Limb (tissue), 2 donors: ENCODE data around the gene NLK.
"Not testable (repeated sequence)": the region's sequence is repeated elsewhere in the genome, so short reads cannot be mapped to it uniquely, and the experiment has no call there.

Experiments
- DNase-seq, 2 donors: peaks; one replicate each; pipeline ENCODE4 v3.0.0-alpha.2; 2016; ENCODE audit errors: extremely low spot score in 2 of 2

NLK gene

GRCh38 chr17:28042657-28042720 lies at the start of gene NLK:
Gene NLK (plus strand): TSS chr17:28042677. CDS start chr17:28042874, 197 bp downstream.
- DNase-seq, result no peak

- no peak for DNase-seq
These were observed 49.2 kb upstream of the NLK start for GRCh38 chr17:27993161-27993695.

- no peak for DNase-seq
These were observed 48.7 kb upstream of the NLK start for GRCh38 chr17:27993723-27994310.

- DNase-seq, result no peak
These were observed 47.9 kb upstream of the NLK start for GRCh38 chr17:27994586-27994985.

GRCh38 chr17:27995554-27995953 lies 46.9 kb upstream of the NLK start:
- no peak for DNase-seq

- no peak for DNase-seq
These were observed 46.1 kb upstream of the NLK start for GRCh38 chr17:27996202-27997043.

- no peak for DNase-seq
These were observed 45.5 kb upstream of the NLK start for GRCh38 chr17:27997044-27997401.

- no peak for DNase-seq
These were observed 45.0 kb upstream of the NLK start for GRCh38 chr17:27997522-27997921.

- no peak for DNase-seq
These were observed 41.3 kb upstream of the NLK start for GRCh38 chr17:28001149-28001548.

- DNase-seq, result no peak
These were observed 38.1 kb upstream of the NLK start for GRCh38 chr17:28004344-28004743.

GRCh38 chr17:28007925-28008324 lies 34.6 kb upstream of the NLK start:
- not testable (repeated sequence) for DNase-seq

- peak; percentile 3 to 57 for DNase-seq
These were observed 34.0 kb upstream of the NLK start for GRCh38 chr17:28008513-28008912.

GRCh38 chr17:28010406-28010805 lies 32.1 kb upstream of the NLK start:
- DNase-seq, result no peak

- DNase-seq, result no peak
These were observed 23.9 kb upstream of the NLK start for GRCh38 chr17:28018439-28019070.

GRCh38 chr17:28020515-28020914 lies 22.0 kb upstream of the NLK start:
- no peak for DNase-seq

GRCh38 chr17:28029044-28029443 lies 13.4 kb upstream of the NLK start:
- DNase-seq, result no peak

- DNase-seq, result no peak
These were observed 12.1 kb upstream of the NLK start for GRCh38 chr17:28030386-28030785.

- DNase-seq, result no peak
These were observed 11.3 kb upstream of the NLK start for GRCh38 chr17:28031174-28031573.

GRCh38 chr17:28033972-28034714 lies 8.3 kb upstream of the NLK start:
- no peak for DNase-seq

- DNase-seq, result not testable (repeated sequence)
These were observed 7.0 kb upstream of the NLK start for GRCh38 chr17:28035452-28035851.

- DNase-seq, result not testable (repeated sequence)
These were observed 6.6 kb upstream of the NLK start for GRCh38 chr17:28035884-28036283.

GRCh38 chr17:28038802-28039201 lies 3.7 kb upstream of the NLK start:
- no peak for DNase-seq
